Trophoblast cell (in vitro differentiated cells and primary cell): ENCODE measurements around the gene TBC1D28.
A peak's percentile ranks its signal among the peaks of the same experiment; 100 is the strongest.
"Not testable (repeated sequence)": the region's sequence is repeated elsewhere in the genome, so short reads cannot be mapped to it uniquely, and the experiment has no call there.

Source experiments
- DNase-seq, 2 donors: peaks; one replicate each; pipeline ENCODE4 v3.0.0-alpha.2; 2016
- H2AFZ ChIP-seq: 2 replicates; pipeline ENCODE4 v1.6.1; 2013; ENCODE audit warnings: low read length, moderate library complexity, mild to moderate bottlenecking; ENCODE audit not compliant: insufficient read depth, poor library complexity
- H2AK5ac ChIP-seq: 2 replicates; pipeline ENCODE4 v1.6.1; 2013; ENCODE audit warnings: mild to moderate bottlenecking, low read length
- H2BK120ac ChIP-seq: 2 replicates; pipeline ENCODE4 v1.6.1; 2013; ENCODE audit warnings: low read length, mild to moderate bottlenecking, moderate library complexity; ENCODE audit not compliant: insufficient read depth, poor library complexity
- H2BK12ac ChIP-seq: 2 replicates; pipeline ENCODE4 v1.6.1; 2013; ENCODE audit warnings: mild to moderate bottlenecking, low read length, moderate library complexity
- H2BK5ac ChIP-seq: 2 replicates; pipeline ENCODE4 v1.6.1; 2013; ENCODE audit warnings: low read length, low read depth, moderate library complexity, mild to moderate bottlenecking; ENCODE audit not compliant: poor library complexity
- H3K14ac ChIP-seq: 2 replicates; pipeline ENCODE4 v1.6.1; 2013; ENCODE audit warnings: mild to moderate bottlenecking, low read length
- H3K18ac ChIP-seq: 2 replicates; pipeline ENCODE4 v1.6.1; 2013; ENCODE audit warnings: mild to moderate bottlenecking, low read length
- H3K23ac ChIP-seq: 2 replicates; pipeline ENCODE4 v1.6.1; 2013; ENCODE audit warnings: low read length
- H3K27ac ChIP-seq: 2 replicates; pipeline ENCODE4 v1.5.1; 2013; ENCODE audit warnings: low read depth, mild to moderate bottlenecking, inconsistent platforms, low read length, moderate library complexity
- H3K27me3 ChIP-seq: 2 replicates; pipeline ENCODE4 v1.6.1; 2013; ENCODE audit warnings: inconsistent platforms, mild to moderate bottlenecking, low read length, moderate library complexity; ENCODE audit not compliant: insufficient read depth
- H3K36me3 ChIP-seq, 2 experiments: 1 replicate in 1 of 2; 2 replicates in 1 of 2; pipeline ENCODE4 v1.6.1; 2013; ENCODE audit warnings: low read length in 2 of 2, mild to moderate bottlenecking in 2 of 2, moderate library complexity in 1 of 2; ENCODE audit not compliant: insufficient read depth in 2 of 2, control insufficient read depth in 1 of 2
- H3K4ac ChIP-seq: 2 replicates; pipeline ENCODE4 v1.6.1; 2013; ENCODE audit warnings: low read depth, mild to moderate bottlenecking, low read length, moderate library complexity
- H3K4me1 ChIP-seq, 2 experiments: 1 replicate in 1 of 2; 2 replicates in 1 of 2; pipeline ENCODE4 v1.6.1; 2013; ENCODE audit warnings: low read length in 2 of 2, mild to moderate bottlenecking in 2 of 2, moderate library complexity in 1 of 2; ENCODE audit not compliant: insufficient read depth in 2 of 2, control insufficient read depth in 1 of 2
- H3K4me2 ChIP-seq: 2 replicates; pipeline ENCODE4 v1.6.1; 2013; ENCODE audit warnings: inconsistent platforms, mild to moderate bottlenecking, low read length, moderate library complexity
- H3K4me3 ChIP-seq: 2 replicates; pipeline ENCODE4 v1.5.1; 2013; ENCODE audit warnings: mild to moderate bottlenecking, low read depth, low read length, inconsistent platforms
- H3K79me1 ChIP-seq: one replicate; pipeline ENCODE4 v1.6.1; 2013; ENCODE audit warnings: low read length
- H3K79me2 ChIP-seq: 2 replicates; pipeline ENCODE4 v1.6.1; 2013; ENCODE audit warnings: low read length, mild to moderate bottlenecking; ENCODE audit not compliant: control insufficient read depth, insufficient read depth, poor library complexity
- H3K9ac ChIP-seq: 2 replicates; pipeline ENCODE4 v1.6.1; 2013; ENCODE audit warnings: mild to moderate bottlenecking, low read length
- H3K9me3 ChIP-seq: 2 replicates; pipeline ENCODE4 v1.6.1; 2013; ENCODE audit warnings: low read depth, mild to moderate bottlenecking, control low read depth, inconsistent platforms, low read length; ENCODE audit not compliant: insufficient read depth
- H4K12ac ChIP-seq: 2 replicates; pipeline ENCODE4 v1.6.1; 2013; ENCODE audit warnings: low read depth, mild to moderate bottlenecking, low read length, moderate library complexity
- H4K8ac ChIP-seq: 2 replicates; pipeline ENCODE4 v1.6.1; 2013; ENCODE audit warnings: low read depth, mild to moderate bottlenecking, low read length, moderate library complexity
- H4K91ac ChIP-seq: one replicate; pipeline ENCODE4 v1.6.1; 2013; ENCODE audit warnings: low read depth, mild to moderate bottlenecking, low read length, moderate library complexity
- WGBS: extraction: QIAGEN DNeasy Blood & Tissue Kit; methylation state at CpG from one replicate; pipeline ENCODE4 v1.1.7; 2013; ENCODE audit warnings: missing lambda C conversion rate; ENCODE audit not compliant: insufficient read length, insufficient coverage; ENCODE audit errors: extremely low coverage; 5-methylcytosine and 5-hydroxymethylcytosine counted together

Gene TBC1D28

GRCh38 chr17:18638357-18638756, 5.8 kb downstream of the TBC1D28 start:
- not testable (repeated sequence) for H2AFZ ChIP-seq, H3K9me3 ChIP-seq, H3K4me1 ChIP-seq, H3K79me1 ChIP-seq, H3K4ac ChIP-seq, H2BK12ac ChIP-seq, H3K27ac ChIP-seq, H2BK120ac ChIP-seq, H4K12ac ChIP-seq, H2AK5ac ChIP-seq, H2BK5ac ChIP-seq, H4K8ac ChIP-seq, H3K79me2 ChIP-seq, H3K9ac ChIP-seq, H3K4me2 ChIP-seq, H3K36me3 ChIP-seq, H3K18ac ChIP-seq, H3K14ac ChIP-seq, H3K4me3 ChIP-seq, H4K91ac ChIP-seq, H3K23ac ChIP-seq, DNase-seq, H3K27me3 ChIP-seq
- no CpG with 5 or more reads among the region's 13 CpGs for WGBS

GRCh38 chr17:18636237-18636636, 8.0 kb downstream of the TBC1D28 start:
- no CpG with 5 or more reads among the region's 7 CpGs for WGBS
- H2BK5ac ChIP-seq, H2BK120ac ChIP-seq, H4K91ac ChIP-seq, H4K8ac ChIP-seq, H4K12ac ChIP-seq, H3K79me1 ChIP-seq, H3K18ac ChIP-seq, H3K23ac ChIP-seq, H3K4me3 ChIP-seq, H3K9me3 ChIP-seq, H2AFZ ChIP-seq, H2BK12ac ChIP-seq, H2AK5ac ChIP-seq, H3K4me1 ChIP-seq, H3K79me2 ChIP-seq, H3K27me3 ChIP-seq, H3K27ac ChIP-seq, H3K4me2 ChIP-seq, H3K9ac ChIP-seq, H3K4ac ChIP-seq, H3K36me3 ChIP-seq, H3K14ac ChIP-seq: not testable (repeated sequence)
- DNase-seq, result peak in 1 of 2 donors; percentile 20

GRCh38 chr17:18635773-18636172, 8.4 kb downstream of the TBC1D28 start:
- not testable (repeated sequence) for H3K4me2 ChIP-seq, H3K27me3 ChIP-seq, H2BK12ac ChIP-seq

GRCh38 chr17:18634550-18635263, 9.5 kb downstream of the TBC1D28 start:
- not testable (repeated sequence) for H3K9me3 ChIP-seq, H3K79me2 ChIP-seq, H3K18ac ChIP-seq, H2BK12ac ChIP-seq, DNase-seq, H3K4me3 ChIP-seq, H3K27ac ChIP-seq, H3K36me3 ChIP-seq, H3K4me1 ChIP-seq, H3K14ac ChIP-seq, H3K4ac ChIP-seq, H4K8ac ChIP-seq, H4K91ac ChIP-seq, H2AFZ ChIP-seq, H2AK5ac ChIP-seq, H4K12ac ChIP-seq, H3K27me3 ChIP-seq, H3K9ac ChIP-seq, H3K79me1 ChIP-seq, H3K23ac ChIP-seq, H2BK120ac ChIP-seq, H2BK5ac ChIP-seq
- H3K4me2 ChIP-seq, result peak overlapping the region; percentile 27
- WGBS, result no CpG with 5 or more reads among the region's 56 CpGs

More at GRCh38 chr17:18635773-18636172, 8.4 kb downstream of the TBC1D28 start:
- not testable (repeated sequence) for H3K79me1 ChIP-seq, H3K4me3 ChIP-seq, H2BK120ac ChIP-seq, H3K14ac ChIP-seq, H3K18ac ChIP-seq, H4K91ac ChIP-seq, H3K4ac ChIP-seq, H3K23ac ChIP-seq, H3K36me3 ChIP-seq, H3K4me1 ChIP-seq, H4K12ac ChIP-seq, H3K9ac ChIP-seq, H2BK5ac ChIP-seq, H4K8ac ChIP-seq, H3K9me3 ChIP-seq, H3K79me2 ChIP-seq, H2AFZ ChIP-seq, H2AK5ac ChIP-seq, H3K27ac ChIP-seq
- DNase-seq, result peak in 1 of 2 donors; percentile 51
- WGBS, result no CpG with 5 or more reads among the region's 7 CpGs
